Osteocyte (in vitro differentiated cells): ENCODE results near the gene RALA. TPM values are rescaled to one million over a fixed set of nuclear protein-coding genes. Genes with fewer than 3 reads are reported as not detected.
A peak's percentile ranks its signal among the peaks of the same experiment; 100 is the strongest.

Source experiments
- DNase-seq: peaks from one replicate; pipeline ENCODE4 v3.0.0; 2021; ENCODE audit warnings: mixed read lengths; ENCODE audit not compliant: unreplicated experiment; ENCODE audit errors: extremely low spot score
- H3K27ac Mint-ChIP-seq: one replicate; pipeline ENCODE4 v1.8.0; 2021; ENCODE audit warnings: mild to moderate bottlenecking, mixed read lengths; ENCODE audit not compliant: unreplicated experiment
- H3K27me3 Mint-ChIP-seq: one replicate; pipeline ENCODE4 v1.8.0; 2021; ENCODE audit warnings: mixed read lengths; ENCODE audit not compliant: unreplicated experiment
- H3K36me3 Mint-ChIP-seq: one replicate; pipeline ENCODE4 v1.8.0; 2021; ENCODE audit warnings: mixed read lengths; ENCODE audit not compliant: unreplicated experiment
- H3K4me1 Mint-ChIP-seq: one replicate; pipeline ENCODE4 v1.8.0; 2021; ENCODE audit warnings: mixed read lengths; ENCODE audit not compliant: unreplicated experiment
- H3K4me3 Mint-ChIP-seq: one replicate; pipeline ENCODE4 v1.8.0; 2021; ENCODE audit warnings: mild to moderate bottlenecking, moderate library complexity, mixed read lengths; ENCODE audit not compliant: unreplicated experiment
- H3K9me3 Mint-ChIP-seq: one replicate; pipeline ENCODE4 v1.8.0; 2021; ENCODE audit warnings: mixed read lengths; ENCODE audit not compliant: unreplicated experiment
- CTCF ChIP-seq: fragments of 200-600 bp; sonication (generic); IDR thresholded peaks from 2 replicates; pipeline ENCODE4 v1.5.0; 2021; ENCODE audit warnings: antibody characterized with exemption, mild to moderate bottlenecking, moderate library complexity
- total RNA-seq: library from RNA; stranded (reverse); gene quantifications from 2 replicates; pipeline ENCODE4 v1.2.1, GENCODE V29; 2021

RALA gene
- total RNA-seq, 1 donor from 2014 or later = 30.5 TPM

- Mint-ChIP-seq H3K27me3 (no peaks in the 10 kb centered on the region), H3K36me3 (peaks cover 4% of the 10 kb centered on the region), H3K4me1 (peaks cover 24% of the 10 kb centered on the region), H3K9me3 (no peaks in the 10 kb centered on the region), H3K4me3 (no peak overlapping the region), H3K27ac (peak overlapping the region; percentile 8)
- TF ChIP-seq CTCF = no peak
- DNase-seq = no peak
These were observed 20.8 kb downstream of the RALA start for GRCh38 chr7:39644170-39644569.

DNA sequence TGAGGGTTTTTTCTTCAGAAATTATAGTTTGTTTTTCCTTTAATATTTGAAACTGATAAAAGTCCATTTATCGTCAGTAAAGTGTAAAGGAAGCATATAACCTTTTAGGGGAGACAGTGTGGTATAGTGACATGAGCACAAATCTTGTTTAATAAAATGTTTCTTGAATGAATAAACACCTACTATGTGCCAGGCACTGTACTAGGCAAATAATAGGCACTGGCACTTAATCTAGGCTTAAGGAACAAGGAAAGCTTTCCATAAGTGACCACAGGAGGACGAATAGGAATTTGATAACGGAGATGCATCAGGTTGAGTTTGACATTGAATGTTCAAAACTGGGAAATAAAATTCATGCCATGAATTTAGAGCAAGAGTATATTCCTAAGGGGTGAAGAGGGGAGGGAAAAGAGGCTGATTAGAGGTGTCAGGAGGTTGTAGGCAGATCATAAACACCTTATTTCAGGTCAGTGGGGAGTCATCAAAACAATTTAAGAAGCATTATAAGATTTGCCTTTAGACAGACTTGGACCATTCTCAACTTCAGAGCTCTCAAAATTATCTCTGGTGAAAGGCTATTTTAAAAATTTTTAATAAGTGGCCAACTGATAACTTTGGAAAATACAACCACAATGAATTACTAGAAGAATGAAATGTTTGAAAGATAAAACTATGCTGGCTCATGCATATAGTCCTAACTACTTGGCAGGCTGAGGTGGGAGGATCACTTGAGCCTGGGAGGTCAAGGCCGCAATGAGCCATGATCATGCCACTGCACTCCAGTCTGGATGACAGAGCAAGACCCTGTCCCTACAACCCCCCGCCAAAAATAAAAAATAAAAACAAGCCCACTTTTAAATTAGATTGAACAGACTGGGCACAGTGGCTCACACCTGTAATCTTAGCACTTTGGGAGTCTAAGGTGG, 22.4 kb downstream of the RALA start:
- no peak for DNase-seq
- no peaks in the 10 kb centered on the region for H3K27me3 Mint-ChIP-seq

GRCh38 chr7:39647816-39648215, 24.4 kb downstream of the RALA start:
- H3K4me3 Mint-ChIP-seq = no peak overlapping the region
- H3K27ac Mint-ChIP-seq = peak overlapping the region; percentile 28
- TF ChIP-seq CTCF = no peak
- H3K4me1 Mint-ChIP-seq = peaks cover 31% of the 10 kb centered on the region
- H3K9me3 Mint-ChIP-seq = no peaks in the 10 kb centered on the region
- H3K27me3 Mint-ChIP-seq = no peaks in the 10 kb centered on the region
- peaks cover 4% of the 10 kb centered on the region for H3K36me3 Mint-ChIP-seq
- no peak for DNase-seq

More for the DNA sequence above, 22.4 kb downstream of the RALA start:
- peaks cover 4% of the 10 kb centered on the region for H3K36me3 Mint-ChIP-seq
- no peak overlapping the region for H3K4me3 Mint-ChIP-seq
- no peak for TF ChIP-seq CTCF
- no peaks in the 10 kb centered on the region for H3K9me3 Mint-ChIP-seq
- peaks cover 22% of the 10 kb centered on the region for H3K4me1 Mint-ChIP-seq
- no peak overlapping the region for H3K27ac Mint-ChIP-seq

GRCh38 chr7:39650676-39651075, 27.3 kb downstream of the RALA start:
- TF ChIP-seq CTCF = no peak
- H3K4me3 Mint-ChIP-seq = no peak overlapping the region
- DNase-seq = no peak

DNA sequence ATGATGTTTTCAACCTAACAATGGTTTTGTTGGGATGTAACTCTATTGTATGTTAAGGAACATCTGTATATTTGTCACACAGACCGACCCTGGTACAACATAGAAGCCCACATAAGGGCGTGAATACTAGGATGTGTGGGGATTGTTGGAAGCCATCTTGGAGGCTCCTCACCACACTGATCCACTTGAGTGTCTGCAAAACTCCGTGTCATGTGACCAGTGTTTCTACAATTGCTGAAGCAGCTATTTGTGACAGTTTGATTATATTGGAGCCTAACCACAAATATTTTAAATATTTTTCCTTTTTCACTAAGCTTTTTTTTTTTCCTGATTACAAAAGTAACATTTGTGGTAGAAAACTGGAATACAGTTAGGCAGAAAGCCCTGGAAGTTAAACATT, 27.9 kb downstream of the RALA start:
- no peak overlapping the region for H3K4me3 Mint-ChIP-seq
- H3K9me3 Mint-ChIP-seq = peaks cover 4% of the 10 kb centered on the region
- no peaks in the 10 kb centered on the region for H3K27me3 Mint-ChIP-seq
- DNase-seq = no peak
- TF ChIP-seq CTCF = no peak
- H3K36me3 Mint-ChIP-seq = peaks cover 7% of the 10 kb centered on the region
- H3K27ac Mint-ChIP-seq = no peak overlapping the region
- H3K4me1 Mint-ChIP-seq = peaks cover 18% of the 10 kb centered on the region

More at GRCh38 chr7:39650676-39651075, 27.3 kb downstream of the RALA start:
- H3K4me1 Mint-ChIP-seq = peaks cover 18% of the 10 kb centered on the region
- peaks cover 4% of the 10 kb centered on the region for H3K9me3 Mint-ChIP-seq
- no peak overlapping the region for H3K27ac Mint-ChIP-seq
- no peaks in the 10 kb centered on the region for H3K27me3 Mint-ChIP-seq
- peaks cover 7% of the 10 kb centered on the region for H3K36me3 Mint-ChIP-seq
